Astrocyte (in vitro differentiated cells and primary cell): ENCODE measurements around the gene UBQLN4. TPM values are rescaled to one million over a fixed set of nuclear protein-coding genes. Genes with fewer than 3 reads are reported as not detected.

Experiments
- DNase-seq: peaks from one replicate; pipeline ENCODE4 v3.0.0-alpha.2; 2010; ENCODE audit warnings: low read depth
- FAIRE-seq: peaks from 2 replicates; lab custom pipeline; 2011; peaks lifted over from hg19 to GRCh38; lab: Jason Lieb, UNC
- H2AFZ ChIP-seq: 2 replicates; pipeline ENCODE4 v1.6.0; 2012; ENCODE audit warnings: low read depth, low read length, inconsistent platforms
- H3K27ac ChIP-seq: 2 replicates; pipeline ENCODE4 v1.5.1; 2011; ENCODE audit warnings: low read depth, low read length, inconsistent platforms
- H3K27me3 ChIP-seq: 2 replicates; pipeline ENCODE4 v1.6.0; 2011; ENCODE audit warnings: low read length, inconsistent platforms; ENCODE audit not compliant: insufficient read depth
- H3K36me3 ChIP-seq: 2 replicates; pipeline ENCODE4 v1.5.1; 2011; ENCODE audit warnings: low read length, inconsistent platforms; ENCODE audit not compliant: insufficient read depth
- H3K4me1 ChIP-seq: 2 replicates; pipeline ENCODE4 v1.5.1; 2011; ENCODE audit warnings: low read length, inconsistent platforms; ENCODE audit not compliant: insufficient read depth
- H3K4me2 ChIP-seq: 2 replicates; pipeline ENCODE4 v1.6.0; 2012; ENCODE audit warnings: low read length, inconsistent platforms
- H3K4me3 ChIP-seq: 2 replicates; pipeline ENCODE4 v1.5.1; 2011; ENCODE audit warnings: low read depth, mild to moderate bottlenecking, low read length, inconsistent platforms; ENCODE audit not compliant: insufficient read depth
- H3K79me2 ChIP-seq: 2 replicates; pipeline ENCODE4 v1.6.0; 2012; ENCODE audit warnings: mild to moderate bottlenecking, low read length, inconsistent platforms; ENCODE audit not compliant: insufficient read depth
- H3K9ac ChIP-seq: 2 replicates; pipeline ENCODE4 v1.6.0; 2012; ENCODE audit warnings: mild to moderate bottlenecking, low read length, inconsistent platforms
- H3K9me3 ChIP-seq: 2 replicates; pipeline ENCODE4 v1.5.1; 2012; ENCODE audit warnings: low read depth, mild to moderate bottlenecking, low read length, inconsistent platforms; ENCODE audit not compliant: insufficient read depth
- H4K20me1 ChIP-seq: 2 replicates; pipeline ENCODE4 v1.6.0; 2012; ENCODE audit warnings: low read length, inconsistent platforms; ENCODE audit not compliant: insufficient read depth
- H3K27ac Mint-ChIP-seq: one replicate; pipeline ENCODE4 v1.8.0; 2021; ENCODE audit warnings: mild to moderate bottlenecking, mixed read lengths; ENCODE audit not compliant: unreplicated experiment
- H3K27me3 Mint-ChIP-seq: one replicate; pipeline ENCODE4 v1.8.0; 2021; ENCODE audit warnings: low read depth, mixed read lengths; ENCODE audit not compliant: unreplicated experiment
- H3K36me3 Mint-ChIP-seq: one replicate; pipeline ENCODE4 v1.8.0; 2021; ENCODE audit warnings: low read depth, mixed read lengths; ENCODE audit not compliant: unreplicated experiment
- H3K4me1 Mint-ChIP-seq: one replicate; pipeline ENCODE4 v1.8.0; 2021; ENCODE audit warnings: low read depth, mixed read lengths; ENCODE audit not compliant: unreplicated experiment
- H3K4me3 Mint-ChIP-seq: one replicate; pipeline ENCODE4 v1.8.0; 2021; ENCODE audit warnings: mild to moderate bottlenecking, moderate library complexity, mixed read lengths; ENCODE audit not compliant: unreplicated experiment
- H3K9me3 Mint-ChIP-seq: one replicate; pipeline ENCODE4 v1.8.0; 2021; ENCODE audit warnings: mild to moderate bottlenecking, mixed read lengths; ENCODE audit not compliant: unreplicated experiment
- EZH2 ChIP-seq: IDR thresholded peaks from 2 replicates; pipeline ENCODE4 v1.6.1; 2012; ENCODE audit warnings: mild to moderate bottlenecking, low read length, inconsistent platforms; ENCODE audit not compliant: insufficient read depth
- total RNA-seq: library from RNA; stranded (reverse); gene quantifications from 2 replicates; pipeline ENCODE4 v1.2.1, GENCODE V29; 2021
- TF ChIP-seq, protein P1 (sequence below): IDR thresholded peaks from 2 replicates; pipeline ENCODE4 v1.5.1; 2011; ENCODE audit warnings: low read depth, mild to moderate bottlenecking, inconsistent platforms, low read length, moderate library complexity; ENCODE audit not compliant: insufficient read depth

UBQLN4 gene
- total RNA-seq, 1 donor from 2014 or later: 40.0 TPM

GRCh38 chr1:156024801-156025200 is 28.8 kb downstream of the UBQLN4 start:
- Histone ChIP-seq H3K4me3 (no peak overlapping the region), H4K20me1 (peaks cover 5% of the 10 kb centered on the region), H3K27ac (no peak overlapping the region), H3K36me3 (no peaks in the 10 kb centered on the region), H3K4me2 (no peak overlapping the region), H3K4me1 (peaks cover 5% of the 10 kb centered on the region), H2AFZ (no peak overlapping the region), H3K79me2 (peaks cover 10% of the 10 kb centered on the region), H3K9ac (no peak overlapping the region), H3K9me3 (no peaks in the 10 kb centered on the region), H3K27me3 (no peaks in the 10 kb centered on the region)
- Mint-ChIP-seq H3K27ac (no peak overlapping the region), H3K9me3 (no peaks in the 10 kb centered on the region), H3K27me3 (peaks cover 19% of the 10 kb centered on the region), H3K4me3 (no peak overlapping the region), H3K36me3 (peaks cover under 1% of the 10 kb centered on the region), H3K4me1 (peaks cover under 1% of the 10 kb centered on the region)
- TF ChIP-seq, protein P1, sequence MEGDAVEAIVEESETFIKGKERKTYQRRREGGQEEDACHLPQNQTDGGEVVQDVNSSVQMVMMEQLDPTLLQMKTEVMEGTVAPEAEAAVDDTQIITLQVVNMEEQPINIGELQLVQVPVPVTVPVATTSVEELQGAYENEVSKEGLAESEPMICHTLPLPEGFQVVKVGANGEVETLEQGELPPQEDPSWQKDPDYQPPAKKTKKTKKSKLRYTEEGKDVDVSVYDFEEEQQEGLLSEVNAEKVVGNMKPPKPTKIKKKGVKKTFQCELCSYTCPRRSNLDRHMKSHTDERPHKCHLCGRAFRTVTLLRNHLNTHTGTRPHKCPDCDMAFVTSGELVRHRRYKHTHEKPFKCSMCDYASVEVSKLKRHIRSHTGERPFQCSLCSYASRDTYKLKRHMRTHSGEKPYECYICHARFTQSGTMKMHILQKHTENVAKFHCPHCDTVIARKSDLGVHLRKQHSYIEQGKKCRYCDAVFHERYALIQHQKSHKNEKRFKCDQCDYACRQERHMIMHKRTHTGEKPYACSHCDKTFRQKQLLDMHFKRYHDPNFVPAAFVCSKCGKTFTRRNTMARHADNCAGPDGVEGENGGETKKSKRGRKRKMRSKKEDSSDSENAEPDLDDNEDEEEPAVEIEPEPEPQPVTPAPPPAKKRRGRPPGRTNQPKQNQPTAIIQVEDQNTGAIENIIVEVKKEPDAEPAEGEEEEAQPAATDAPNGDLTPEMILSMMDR: no peak
- TF ChIP-seq EZH2: no peak
- FAIRE-seq (no peak), DNase-seq (no peak)

DNA sequence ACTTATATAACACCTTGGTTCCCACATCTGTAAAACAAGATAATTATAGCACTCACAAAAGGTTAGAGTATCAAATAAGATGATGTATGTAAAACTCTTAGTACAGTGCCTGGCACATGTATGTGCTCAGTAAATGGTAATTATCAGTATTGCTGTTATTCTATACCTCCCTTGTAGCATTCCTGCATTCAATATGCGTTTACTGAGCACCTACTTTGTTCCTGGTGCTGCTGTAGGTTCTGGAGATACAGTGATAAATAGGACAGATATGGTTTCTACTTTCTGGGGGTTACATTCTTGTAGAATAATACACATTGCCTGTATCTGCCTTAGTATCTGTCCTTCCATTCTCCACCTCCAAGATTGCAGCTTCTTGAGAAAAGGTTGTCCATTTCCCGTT is 31.6 kb downstream of the UBQLN4 start:
- H3K9ac ChIP-seq: no peak overlapping the region
- Mint-ChIP-seq H3K4me3 (no peak overlapping the region), H3K36me3 (peaks cover 9% of the 10 kb centered on the region), H3K27ac (no peak overlapping the region), H3K9me3 (no peaks in the 10 kb centered on the region), H3K4me1 (peaks cover 3% of the 10 kb centered on the region), H3K27me3 (peaks cover 19% of the 10 kb centered on the region)
- H3K27ac ChIP-seq: no peak overlapping the region
- H3K36me3 ChIP-seq: peaks cover 6% of the 10 kb centered on the region
- TF ChIP-seq EZH2: no peak
- TF ChIP-seq, protein P1: no peak
- DNase-seq: no peak
- H3K4me3 ChIP-seq: no peak overlapping the region
- no peaks in the 10 kb centered on the region for H3K9me3 ChIP-seq
- no peak overlapping the region for H3K4me2 ChIP-seq
- H4K20me1 ChIP-seq: peaks cover 19% of the 10 kb centered on the region
- FAIRE-seq: no peak
- H3K4me1 ChIP-seq: peaks cover 5% of the 10 kb centered on the region
- no peaks in the 10 kb centered on the region for H3K27me3 ChIP-seq
- peaks cover 38% of the 10 kb centered on the region for H3K79me2 ChIP-seq
- H2AFZ ChIP-seq: no peak overlapping the region

DNA sequence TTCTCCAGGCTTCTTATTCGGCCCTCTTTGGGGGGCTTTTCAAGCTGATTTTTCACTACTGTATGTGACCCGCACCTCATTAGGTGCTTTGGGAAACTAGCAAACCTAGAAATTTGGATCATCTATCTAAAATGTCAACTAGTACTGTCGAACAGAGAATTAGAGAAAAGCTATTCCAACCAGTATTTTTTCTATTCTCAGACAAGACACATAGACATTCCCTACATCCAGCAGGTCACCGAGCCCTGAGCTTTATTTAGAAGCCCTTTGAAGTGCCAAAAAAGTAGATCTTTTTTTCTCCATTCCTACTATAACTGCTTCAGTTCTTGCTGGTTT is 32.5 kb downstream of the UBQLN4 start:
- TF ChIP-seq, protein P1: no peak
- TF ChIP-seq EZH2: no peak
- no peak overlapping the region for H3K27ac Mint-ChIP-seq
- H2AFZ ChIP-seq: peak overlapping the region; percentile 73
- peaks cover 11% of the 10 kb centered on the region for H3K36me3 ChIP-seq
- H3K4me3 Mint-ChIP-seq: peak overlapping the region; percentile 97
- H3K9ac ChIP-seq: peak overlapping the region; percentile 91
- H3K4me1 Mint-ChIP-seq: peaks cover 3% of the 10 kb centered on the region
- peak overlapping the region; percentile 94 for H3K4me3 ChIP-seq
- no peak for FAIRE-seq
- no peak for DNase-seq
- peak overlapping the region; percentile 93 for H3K4me2 ChIP-seq
- peaks cover 19% of the 10 kb centered on the region for H3K27me3 Mint-ChIP-seq
- no peaks in the 10 kb centered on the region for H3K27me3 ChIP-seq
- H3K79me2 ChIP-seq: peaks cover 45% of the 10 kb centered on the region
- H3K4me1 ChIP-seq: peaks cover 5% of the 10 kb centered on the region
- peaks cover 24% of the 10 kb centered on the region for H4K20me1 ChIP-seq
- peaks cover 3% of the 10 kb centered on the region for H3K9me3 Mint-ChIP-seq
- no peak overlapping the region for H3K27ac ChIP-seq
- peaks cover 12% of the 10 kb centered on the region for H3K36me3 Mint-ChIP-seq
- no peaks in the 10 kb centered on the region for H3K9me3 ChIP-seq
